ENCODE data around the gene PRKAG2. TPM values are rescaled to one million over a fixed set of nuclear protein-coding genes. Genes with fewer than 3 reads are reported as not detected.

Gene PRKAG2
- total RNA-seq, 4 donors from 2014 or later, result 19.5 to 30.8 (median 27.6) TPM

DNA sequence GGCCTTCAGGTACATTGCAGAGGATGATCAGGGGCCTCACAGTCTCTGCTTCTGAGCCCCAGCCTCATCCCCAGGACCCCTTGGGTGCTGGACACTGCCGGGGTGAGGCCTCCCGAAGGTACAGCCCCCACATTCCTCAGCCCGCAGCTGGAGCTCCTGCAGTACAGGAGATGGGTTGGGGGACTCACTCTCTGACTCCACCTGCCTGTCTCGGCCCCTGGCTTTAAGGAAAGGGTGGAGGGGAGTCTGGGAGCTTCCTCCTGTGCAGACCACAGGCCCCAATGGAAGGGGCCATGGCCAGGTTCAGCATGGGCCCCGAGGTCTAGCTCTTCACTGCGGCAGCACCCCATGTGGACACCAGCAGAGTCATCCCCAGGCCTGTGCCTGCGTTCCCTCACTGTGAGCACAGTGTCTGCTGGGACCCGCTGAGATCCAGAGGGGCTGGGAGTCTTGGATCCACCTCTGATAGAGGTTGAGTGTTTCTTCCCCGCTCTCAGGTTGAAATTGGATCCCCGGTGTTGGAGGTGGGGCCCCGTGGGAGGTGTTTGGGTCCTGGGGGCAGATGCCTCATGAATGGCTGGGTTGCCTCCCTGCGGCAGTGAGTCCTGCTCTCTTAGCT, 99.9 kb downstream of the PRKAG2 start:
- no peaks in the 10 kb centered on the region for H3K9me3 ChIP-seq
- no peak for DNase-seq
- no peaks in the 10 kb centered on the region for H3K27me3 ChIP-seq
- no peaks in the 10 kb centered on the region for H3K36me3 ChIP-seq
- no peaks in the 10 kb centered on the region for H3K4me1 ChIP-seq
- H3K4me3 ChIP-seq (replicated peaks in 1 of 3), result no peak overlapping the region
- TF ChIP-seq POLR2A (IDR thresholded peaks at IDR 0.05) (no peak), CTCF (IDR thresholded peaks at IDR 0.05) (no peak)
- no peak overlapping the region for H3K27ac ChIP-seq
- intact Hi-C loops (cut with DNase I), result no loop called here
- 91 to 94% methylated on average over 6 to 10 of the region's 12 CpGs for WGBS, 2 donors

- WGBS, 2 donors, result 89 to 92% methylated on average over 8 of the region's 8 CpGs
- H3K36me3 ChIP-seq, result no peaks in the 10 kb centered on the region
- no peak for TF ChIP-seq CTCF (IDR thresholded peaks at IDR 0.05)
- TF ChIP-seq POLR2A (IDR thresholded peaks at IDR 0.05), result no peak
- no peak overlapping the region for H3K27ac ChIP-seq
- intact Hi-C loops (cut with DNase I), result no loop called here
- no peaks in the 10 kb centered on the region for H3K27me3 ChIP-seq
- no peaks in the 10 kb centered on the region for H3K4me1 ChIP-seq
- no peak for DNase-seq
- H3K4me3 ChIP-seq (replicated peaks in 1 of 3), result no peak overlapping the region
- no peaks in the 10 kb centered on the region for H3K9me3 ChIP-seq
Measured at GRCh38 chr7:151776446-151776845, 100.5 kb downstream of the PRKAG2 start.

- no peaks in the 10 kb centered on the region for H3K9me3 ChIP-seq
- no peaks in the 10 kb centered on the region for H3K36me3 ChIP-seq
- no peak overlapping the region for H3K27ac ChIP-seq
- DNase-seq, result no peak
- WGBS, 2 donors, result 83 to 84% methylated on average over 11 to 14 of the region's 14 CpGs
- intact Hi-C loops (cut with DNase I), result no loop called here
- no peaks in the 10 kb centered on the region for H3K27me3 ChIP-seq
- no peak for TF ChIP-seq POLR2A (IDR thresholded peaks at IDR 0.05)
- no peak overlapping the region for H3K4me3 ChIP-seq (replicated peaks in 1 of 3)
- no peaks in the 10 kb centered on the region for H3K4me1 ChIP-seq
Measured at GRCh38 chr7:151775547-151776443, 101.1 kb downstream of the PRKAG2 start.

DNA sequence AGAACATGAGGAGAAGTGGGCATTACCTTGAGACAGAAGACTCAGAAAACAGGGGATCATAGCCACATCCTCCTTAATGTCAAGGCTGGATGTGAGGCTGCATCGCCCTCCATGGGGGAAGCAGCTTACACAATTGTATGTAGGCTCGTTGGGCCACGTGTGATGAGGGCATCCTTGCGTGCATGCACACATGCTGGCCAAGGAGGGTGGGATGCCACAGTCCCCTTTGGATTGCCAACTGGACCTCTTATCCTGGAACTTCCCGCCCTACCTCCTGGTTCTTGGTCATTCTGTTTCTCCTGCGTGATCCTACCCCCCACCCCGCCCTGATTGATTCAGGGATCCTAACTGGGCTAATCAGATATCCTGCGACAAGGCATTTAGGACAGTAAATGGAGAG, 102.0 kb downstream of the PRKAG2 start:
- DNase-seq, result no peak
- no peaks in the 10 kb centered on the region for H3K36me3 ChIP-seq

GRCh38 chr7:151773797-151774196, 103.1 kb downstream of the PRKAG2 start:
- Histone ChIP-seq H3K27me3 (no peaks in the 10 kb centered on the region), H3K27ac (no peak overlapping the region), H3K36me3 (no peaks in the 10 kb centered on the region), H3K9me3 (no peaks in the 10 kb centered on the region), H3K4me1 (no peaks in the 10 kb centered on the region), H3K4me3 (replicated peaks in 1 of 3) (no peak overlapping the region)
- no peak for DNase-seq
- 87 to 90% methylated on average over 9 of the region's 9 CpGs for whole genome bisulfite sequencing, 2 donors
- intact Hi-C loops (cut with DNase I), result no loop called here
- TF ChIP-seq POLR2A (IDR thresholded peaks at IDR 0.05) (no peak), CTCF (IDR thresholded peaks at IDR 0.05) (no peak)

More for the DNA sequence above, 102.0 kb downstream of the PRKAG2 start:
- H3K4me3 ChIP-seq (replicated peaks in 1 of 3), result no peak overlapping the region
- TF ChIP-seq POLR2A (IDR thresholded peaks at IDR 0.05) (no peak), CTCF (IDR thresholded peaks at IDR 0.05) (no peak)
- no peaks in the 10 kb centered on the region for H3K27me3 ChIP-seq
- 95 to 97% methylated on average over 8 of the region's 8 CpGs for WGBS, 2 donors
- H3K9me3 ChIP-seq, result no peaks in the 10 kb centered on the region
- H3K4me1 ChIP-seq, result no peaks in the 10 kb centered on the region
- H3K27ac ChIP-seq, result no peak overlapping the region
- intact Hi-C loops (cut with DNase I), result no loop called here

Measured in thyroid gland (tissue), 4 donors.